Panc1 (cell line): ENCODE measurements around the gene BRD3OS. TPM values are rescaled to one million over a fixed set of nuclear protein-coding genes. Genes with fewer than 3 reads are reported as not detected.

Source experiments
- ATAC-seq: fragments of 200-7000 bp; cut with Tn5 transposase; 2 replicates; pipeline ENCODE4 v1.9.1; 2020; ENCODE audit warnings: mild to moderate bottlenecking, moderate library complexity
- BruUV-seq: library from RNA; stranded (reverse); fragments of 400-500 nt; replicated peaks from 2 replicates; lab custom pipeline; 2021; lab: Mats Ljungman, UMichigan
- CTCF ChIA-PET: fragments of 300-600 bp; sonication (Branson Sonifier 250); formaldehyde crosslinking; loops from one replicate; lab custom pipeline; 2022; ENCODE audit warnings: antibody characterized with exemption; lab: Charles Lee
- POLR2A ChIA-PET: fragments of 300-600 bp; sonication (Branson Sonifier 250); formaldehyde crosslinking; loops from one replicate; lab custom pipeline; 2022; ENCODE audit warnings: antibody characterized with exemption; lab: Charles Lee
- DNase-seq: peaks from one replicate; pipeline ENCODE4 v3.0.0-alpha.2; 2010; ENCODE audit warnings: low read depth, low spot score
- H3K27ac ChIP-seq: 2 replicates; pipeline ENCODE4 v1.5.1; 2011; ENCODE audit warnings: mild to moderate bottlenecking, low read length, inconsistent platforms
- H3K27me3 ChIP-seq: fragments of 200-500 bp; sonication (Bioruptor generic); 2 replicates; pipeline ENCODE4 v1.6.0; 2014; ENCODE audit warnings: low read length, inconsistent platforms; ENCODE audit not compliant: control insufficient read depth, insufficient read depth
- H3K36me3 ChIP-seq: fragments of 200-500 bp; sonication (Bioruptor generic); 2 replicates; pipeline ENCODE4 v1.5.1; 2014; ENCODE audit warnings: inconsistent platforms, mild to moderate bottlenecking, low read length, moderate library complexity; ENCODE audit not compliant: control insufficient read depth, insufficient read depth
- H3K4me1 ChIP-seq: 2 replicates; pipeline ENCODE4 v1.5.1; 2011; ENCODE audit warnings: inconsistent platforms, mild to moderate bottlenecking, low read length, moderate library complexity; ENCODE audit not compliant: control insufficient read depth, insufficient read depth
- H3K4me3 ChIP-seq, 2 experiments: 2 replicates each; pipeline ENCODE4 v1.5.1; 2011 to 2012; ENCODE audit warnings: low read depth in 2 of 2, low read length in 2 of 2, mild to moderate bottlenecking in 2 of 2, inconsistent platforms in 1 of 2, moderate library complexity in 1 of 2
- H3K9me3 ChIP-seq: fragments of 200-500 bp; sonication (Bioruptor generic); 2 replicates; pipeline ENCODE4 v1.5.1; 2014; ENCODE audit warnings: low read depth, mild to moderate bottlenecking, inconsistent platforms, low read length, moderate library complexity; ENCODE audit not compliant: control insufficient read depth, insufficient read depth
- POLR2AphosphoS5 ChIP-seq: IDR thresholded peaks from 2 replicates; pipeline ENCODE4 v1.6.1; 2012; ENCODE audit warnings: mild to moderate bottlenecking, low read depth, low read length, moderate library complexity
- SIN3A ChIP-seq: IDR thresholded peaks from 2 replicates; pipeline ENCODE4 v1.6.1; 2012; ENCODE audit warnings: low read depth, mild to moderate bottlenecking, low read length, moderate library complexity, borderline replicate concordance; ENCODE audit not compliant: insufficient read depth
- TCF7L2 ChIP-seq: IDR thresholded peaks from 2 replicates; pipeline ENCODE4 v1.6.1; 2011; ENCODE audit warnings: mild to moderate bottlenecking, low read depth, low read length, inconsistent platforms
- in situ Hi-C: cut with HindIII; loops from 2 replicates; pipeline ENCODE4 v1.10.0; 2016; ENCODE audit warnings: low sequenced_read_pairs, low pct_unique_long_range_greater_than_20kb
- intact Hi-C: fragments of 100-400 bp; cut with micrococcal nuclease; formaldehyde crosslinking; loops from one replicate; pipeline ENCODE4 v1.10.0; 2022; ENCODE audit not compliant: unreplicated experiment
- total RNA-seq: library from RNA; stranded (reverse); gene quantifications from one replicate; pipeline ENCODE4 v1.2.1, GENCODE V29; 2021; ENCODE audit not compliant: unreplicated experiment
- TF ChIP-seq, protein P1 (sequence below), 2 experiments: IDR thresholded peaks; 2 replicates each; pipeline ENCODE4 v1.6.1; 2011 to 2012; ENCODE audit warnings: low read depth in 2 of 2, control low read depth in 1 of 2, low read length in 1 of 2, mild to moderate bottlenecking in 1 of 2, moderate library complexity in 1 of 2; ENCODE audit not compliant: insufficient read depth in 1 of 2
- TF ChIP-seq, protein P2 (sequence below): fragments of 450-650 bp; IDR thresholded peaks from 2 replicates; pipeline ENCODE4 v1.5.1; 2017; ENCODE audit warnings: mild to moderate bottlenecking

The BRD3OS gene
- total RNA-seq, 1 experiment from 2014 or later: 22.1 TPM

DNA sequence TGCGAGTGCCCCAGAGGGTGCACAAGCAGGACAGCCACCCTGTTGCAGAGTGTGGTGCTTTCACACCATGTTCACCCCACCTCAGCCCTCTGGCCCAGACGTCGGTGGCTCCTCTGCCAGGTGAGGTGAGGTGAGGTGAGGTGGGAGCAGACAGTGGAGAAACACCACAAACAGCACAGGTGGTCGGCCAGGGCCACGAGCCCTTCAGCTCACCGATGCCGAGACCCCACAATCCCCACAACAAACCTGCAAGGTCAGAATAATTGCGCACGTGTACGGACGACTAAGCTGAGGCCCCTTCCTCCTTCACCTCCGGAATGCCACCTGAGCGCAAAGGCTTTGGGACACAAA, 32.0 kb downstream of the BRD3OS start:
- peaks cover 2% of the 10 kb centered on the region; the same call in 1 of the 2 replicates for H3K4me1 ChIP-seq
- TF ChIP-seq, protein P1, sequence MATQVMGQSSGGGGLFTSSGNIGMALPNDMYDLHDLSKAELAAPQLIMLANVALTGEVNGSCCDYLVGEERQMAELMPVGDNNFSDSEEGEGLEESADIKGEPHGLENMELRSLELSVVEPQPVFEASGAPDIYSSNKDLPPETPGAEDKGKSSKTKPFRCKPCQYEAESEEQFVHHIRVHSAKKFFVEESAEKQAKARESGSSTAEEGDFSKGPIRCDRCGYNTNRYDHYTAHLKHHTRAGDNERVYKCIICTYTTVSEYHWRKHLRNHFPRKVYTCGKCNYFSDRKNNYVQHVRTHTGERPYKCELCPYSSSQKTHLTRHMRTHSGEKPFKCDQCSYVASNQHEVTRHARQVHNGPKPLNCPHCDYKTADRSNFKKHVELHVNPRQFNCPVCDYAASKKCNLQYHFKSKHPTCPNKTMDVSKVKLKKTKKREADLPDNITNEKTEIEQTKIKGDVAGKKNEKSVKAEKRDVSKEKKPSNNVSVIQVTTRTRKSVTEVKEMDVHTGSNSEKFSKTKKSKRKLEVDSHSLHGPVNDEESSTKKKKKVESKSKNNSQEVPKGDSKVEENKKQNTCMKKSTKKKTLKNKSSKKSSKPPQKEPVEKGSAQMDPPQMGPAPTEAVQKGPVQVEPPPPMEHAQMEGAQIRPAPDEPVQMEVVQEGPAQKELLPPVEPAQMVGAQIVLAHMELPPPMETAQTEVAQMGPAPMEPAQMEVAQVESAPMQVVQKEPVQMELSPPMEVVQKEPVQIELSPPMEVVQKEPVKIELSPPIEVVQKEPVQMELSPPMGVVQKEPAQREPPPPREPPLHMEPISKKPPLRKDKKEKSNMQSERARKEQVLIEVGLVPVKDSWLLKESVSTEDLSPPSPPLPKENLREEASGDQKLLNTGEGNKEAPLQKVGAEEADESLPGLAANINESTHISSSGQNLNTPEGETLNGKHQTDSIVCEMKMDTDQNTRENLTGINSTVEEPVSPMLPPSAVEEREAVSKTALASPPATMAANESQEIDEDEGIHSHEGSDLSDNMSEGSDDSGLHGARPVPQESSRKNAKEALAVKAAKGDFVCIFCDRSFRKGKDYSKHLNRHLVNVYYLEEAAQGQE (IDR thresholded peaks at IDR 0.05; ENCODE audit: insufficient read depth in 1 of 2, low read depth in 2 of 2, low read length in 1 of 2): no peak
- TF ChIP-seq TCF7L2 (no peak), POLR2AphosphoS5 (no peak), SIN3A (no peak)
- TF ChIP-seq, protein P2, sequence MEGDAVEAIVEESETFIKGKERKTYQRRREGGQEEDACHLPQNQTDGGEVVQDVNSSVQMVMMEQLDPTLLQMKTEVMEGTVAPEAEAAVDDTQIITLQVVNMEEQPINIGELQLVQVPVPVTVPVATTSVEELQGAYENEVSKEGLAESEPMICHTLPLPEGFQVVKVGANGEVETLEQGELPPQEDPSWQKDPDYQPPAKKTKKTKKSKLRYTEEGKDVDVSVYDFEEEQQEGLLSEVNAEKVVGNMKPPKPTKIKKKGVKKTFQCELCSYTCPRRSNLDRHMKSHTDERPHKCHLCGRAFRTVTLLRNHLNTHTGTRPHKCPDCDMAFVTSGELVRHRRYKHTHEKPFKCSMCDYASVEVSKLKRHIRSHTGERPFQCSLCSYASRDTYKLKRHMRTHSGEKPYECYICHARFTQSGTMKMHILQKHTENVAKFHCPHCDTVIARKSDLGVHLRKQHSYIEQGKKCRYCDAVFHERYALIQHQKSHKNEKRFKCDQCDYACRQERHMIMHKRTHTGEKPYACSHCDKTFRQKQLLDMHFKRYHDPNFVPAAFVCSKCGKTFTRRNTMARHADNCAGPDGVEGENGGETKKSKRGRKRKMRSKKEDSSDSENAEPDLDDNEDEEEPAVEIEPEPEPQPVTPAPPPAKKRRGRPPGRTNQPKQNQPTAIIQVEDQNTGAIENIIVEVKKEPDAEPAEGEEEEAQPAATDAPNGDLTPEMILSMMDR: no peak
- H3K36me3 ChIP-seq: no peaks in the 10 kb centered on the region
- H3K27me3 ChIP-seq: no peaks in the 10 kb centered on the region
- BruUV-seq: no TSS peak
- no peaks in the 10 kb centered on the region for H3K9me3 ChIP-seq
- no peak for ATAC-seq
- intact Hi-C loops: no loop called here
- POLR2A ChIA-PET: no interaction called here
- no peak overlapping the region for H3K4me3 ChIP-seq
- CTCF ChIA-PET: no interaction called here
- in situ Hi-C loops: no loop called here
- DNase-seq: no peak
- no peak overlapping the region for H3K27ac ChIP-seq

DNA sequence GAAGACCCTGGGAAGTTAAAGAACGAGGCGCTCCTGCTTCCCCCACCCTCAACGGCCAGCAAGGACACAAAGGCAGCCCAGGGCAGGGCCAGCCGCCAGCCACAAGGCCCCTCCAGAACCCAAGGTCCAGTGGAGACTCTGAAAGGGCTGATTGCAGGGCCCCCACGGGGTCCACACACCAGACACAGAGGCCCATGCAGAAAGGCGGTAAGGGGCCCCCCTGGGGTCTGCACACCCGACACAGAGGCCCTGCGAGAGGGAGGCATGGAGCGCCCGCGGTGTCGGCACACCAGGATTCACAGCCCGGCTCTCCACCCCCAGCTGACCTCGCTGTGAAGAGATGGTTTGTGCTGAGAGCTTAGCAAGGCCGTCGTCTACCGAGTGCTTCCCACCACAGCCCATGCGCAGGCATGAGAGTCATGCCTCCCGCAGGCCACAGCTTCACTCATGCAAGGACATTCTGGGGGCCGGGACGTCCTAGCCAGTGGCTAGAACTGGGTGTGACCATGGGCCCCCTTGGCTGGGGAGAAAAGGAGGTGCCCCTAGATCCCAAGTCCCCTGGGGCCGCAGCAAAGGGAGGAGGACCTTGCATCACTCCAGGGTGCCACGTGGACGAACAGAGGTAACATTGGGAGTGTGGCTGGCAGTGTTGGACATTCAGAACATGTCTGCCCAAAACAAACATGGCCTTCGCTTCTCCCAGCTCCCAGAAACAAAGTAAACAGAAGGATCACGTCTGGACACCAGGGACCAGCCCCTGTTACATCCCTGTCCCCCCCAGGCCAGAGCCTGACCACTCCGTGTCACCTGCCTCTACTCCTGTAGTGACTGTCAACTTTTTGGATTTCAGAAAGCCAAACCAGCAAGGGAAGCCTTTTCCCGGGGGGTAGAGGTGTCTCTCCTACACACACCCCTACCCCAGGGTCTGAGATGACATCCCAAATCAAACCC, 32.7 kb downstream of the BRD3OS start:
- intact Hi-C loops: no loop called here
- H3K4me3 ChIP-seq: no peak overlapping the region

More for the DNA sequence above, 32.7 kb downstream of the BRD3OS start:
- Histone ChIP-seq H3K9me3 (no peaks in the 10 kb centered on the region), H3K36me3 (no peaks in the 10 kb centered on the region), H3K27ac (no peak overlapping the region), H3K4me1 (peaks cover 2% of the 10 kb centered on the region; the same call in 1 of the 2 replicates), H3K27me3 (no peaks in the 10 kb centered on the region)
- in situ Hi-C loops: no loop called here
- ChIA-PET CTCF (no interaction called here), POLR2A (no interaction called here)
- TF ChIP-seq, protein P1 (IDR thresholded peaks at IDR 0.05; ENCODE audit: insufficient read depth in 1 of 2, low read depth in 2 of 2, low read length in 1 of 2): no peak
- TF ChIP-seq TCF7L2: no peak
- TF ChIP-seq, protein P2: no peak
- TF ChIP-seq SIN3A: no peak
- TF ChIP-seq POLR2AphosphoS5: no peak
- ATAC-seq: no peak
- DNase-seq: no peak
- BruUV-seq: no TSS peak
